HepG2 (cell line): ENCODE data around the gene RAD51. TPM values are rescaled to one million over a fixed set of nuclear protein-coding genes. Genes with fewer than 3 reads are reported as not detected.

Experiments
- ATAC-seq: fragments of 200-7000 bp; cut with Tn5 transposase; 3 replicates; pipeline ENCODE4 v1.9.1; 2020; ENCODE audit warnings: mild to moderate bottlenecking, moderate library complexity
- BruUV-seq: library from RNA; stranded (reverse); fragments of 400-500 nt; replicated peaks from 2 replicates; lab custom pipeline; 2021; lab: Mats Ljungman, UMichigan
- CTCF ChIA-PET: fragments of 300-600 bp; formaldehyde crosslinking; extraction: SDS; loops from one replicate; lab custom pipeline; 2021; ENCODE audit warnings: low total read pairs, inconsistent platforms, low intra/inter-chr PET ratio; lab: Yijun Ruan, JAX
- POLR2A ChIA-PET: fragments of 350-600 bp; sonication (Branson Sonifier 250); formaldehyde crosslinking; loops from one replicate; lab custom pipeline; 2020; ENCODE audit warnings: antibody characterized with exemption, inconsistent platforms; lab: Yijun Ruan, JAX
- DNase-seq: peaks from one replicate; pipeline ENCODE4 v3.0.0-alpha.2; 2015; ENCODE audit warnings: low spot score
- FAIRE-seq: peaks from 3 replicates; lab custom pipeline; 2011; peaks lifted over from hg19 to GRCh38; lab: Jason Lieb, UNC
- H2AFZ ChIP-seq: one replicate; pipeline ENCODE4 v1.6.1; 2011; ENCODE audit warnings: low read length, inconsistent platforms
- H3K27ac ChIP-seq: fragments of 300-600 bp; 3 replicates; pipeline ENCODE4 v1.8.0; 2011; ENCODE audit warnings: mixed run types, mild to moderate bottlenecking, mixed read lengths, low read length, inconsistent platforms; ENCODE audit not compliant: insufficient read depth; ENCODE audit errors: extremely low read length
- H3K27me3 ChIP-seq, 2 experiments: fragments of 200-600 bp in 1 of 2; 2 replicates in 1 of 2; 3 replicates in 1 of 2; pipeline versions ENCODE4 v1.6.0 to v1.8.0; 2011; ENCODE audit warnings: low read length in 2 of 2, mild to moderate bottlenecking in 2 of 2, moderate library complexity in 2 of 2, inconsistent platforms in 1 of 2; ENCODE audit not compliant: insufficient read depth in 2 of 2, control insufficient read depth in 1 of 2
- H3K36me3 ChIP-seq, 2 experiments: fragments of 200-600 bp in 1 of 2; replicated peaks in 1 of 2; 2 replicates in 1 of 2; 3 replicates in 1 of 2; pipeline versions ENCODE4 v1.5.1 to v1.8.0; 2011; ENCODE audit warnings: low read length in 2 of 2, inconsistent platforms in 1 of 2; ENCODE audit not compliant: insufficient read depth in 2 of 2, control insufficient read depth in 1 of 2
- H3K4me1 ChIP-seq: 2 replicates; pipeline ENCODE4 v1.5.1; 2012; ENCODE audit warnings: low read length, inconsistent platforms; ENCODE audit not compliant: insufficient read depth
- H3K4me2 ChIP-seq: 2 replicates; pipeline ENCODE4 v1.6.0; 2011; ENCODE audit warnings: low read depth, low read length, inconsistent platforms
- H3K4me3 ChIP-seq, 3 experiments: fragments of 200-600 bp in 1 of 3; sonication (generic), shearing (Covaris generic) in 1 of 3; replicated peaks in 1 of 3; 2 replicates each; pipeline ENCODE4 v1.5.1; 2011 to 2016; ENCODE audit warnings: low read length in 3 of 3, inconsistent platforms in 2 of 3, low read depth in 2 of 3, mild to moderate bottlenecking in 2 of 3, control low read depth in 1 of 3, mixed read lengths in 1 of 3; ENCODE audit not compliant: insufficient read depth in 1 of 3
- H3K79me2 ChIP-seq: one replicate; pipeline ENCODE4 v1.6.1; 2011; ENCODE audit warnings: low read length, inconsistent platforms; ENCODE audit not compliant: insufficient read depth
- H3K9ac ChIP-seq: 2 replicates; pipeline ENCODE4 v1.6.0; 2011; ENCODE audit warnings: mild to moderate bottlenecking, low read depth, low read length, inconsistent platforms; ENCODE audit not compliant: insufficient read depth
- H3K9me3 ChIP-seq: 2 replicates; pipeline ENCODE4 v1.5.1; 2012; ENCODE audit warnings: mild to moderate bottlenecking, low read length
- H4K20me1 ChIP-seq: 2 replicates; pipeline ENCODE4 v1.6.0; 2011; ENCODE audit warnings: inconsistent platforms, mild to moderate bottlenecking, low read length, moderate library complexity; ENCODE audit not compliant: insufficient read depth
- EP300 ChIP-seq, 3 experiments: sonication (generic) in 1 of 3; formaldehyde crosslinking in 1 of 3; IDR thresholded peaks; 2 replicates each; pipeline versions ENCODE4 v1.5.1 to v1.6.1; 2011 to 2020; ENCODE audit warnings: low read depth in 2 of 3, low read length in 2 of 3, borderline replicate concordance in 1 of 3, improper control_type of control experiment in 1 of 3, mild to moderate bottlenecking in 1 of 3, missing genetic modification reagents in 1 of 3, moderate library complexity in 1 of 3
- HIVEP1 ChIP-seq: sonication (generic); formaldehyde crosslinking; IDR thresholded peaks from 2 replicates; pipeline ENCODE4 v1.4.0; 2020; ENCODE audit warnings: mild to moderate bottlenecking, missing genetic modification reagents
- HNF4A ChIP-seq: sonication (generic); formaldehyde crosslinking; IDR thresholded peaks from 2 replicates; pipeline ENCODE4 v1.4.0; 2020; ENCODE audit warnings: missing genetic modification reagents
- KLF9 ChIP-seq: IDR thresholded peaks from 2 replicates; pipeline ENCODE4 v1.6.1; 2016; ENCODE audit warnings: low read depth
- MBD4 ChIP-seq: IDR thresholded peaks from 2 replicates; pipeline ENCODE4 v1.6.1; 2012; ENCODE audit warnings: low read length, inconsistent platforms, borderline replicate concordance
- SP1 ChIP-seq, 2 experiments: fragments of 450-650 bp in 1 of 2; sonication (generic) in 1 of 2; formaldehyde crosslinking in 1 of 2; IDR thresholded peaks; 2 replicates each; pipeline versions ENCODE4 v1.4.0 to v1.6.1; 2016 to 2020; ENCODE audit warnings: missing genetic modification reagents in 1 of 2
- ZFP1 ChIP-seq: IDR thresholded peaks from 2 replicates; pipeline ENCODE4 v1.6.1; 2016
- ZFYVE20 ChIP-seq: sonication (generic); formaldehyde crosslinking; IDR thresholded peaks from 2 replicates; pipeline ENCODE4 v1.8.0; 2023; ENCODE audit warnings: low read depth, mild to moderate bottlenecking, moderate library complexity, missing genetic modification reagents, borderline replicate concordance
- ZKSCAN1 ChIP-seq: fragments of 150-350 bp; IDR thresholded peaks from 2 replicates; pipeline ENCODE4 v1.6.1; 2014; ENCODE audit warnings: low read length
- ZNF235 ChIP-seq: sonication (generic); formaldehyde crosslinking; IDR thresholded peaks from 2 replicates; pipeline ENCODE4 v1.8.1; 2023; ENCODE audit warnings: mild to moderate bottlenecking, missing genetic modification reagents, borderline replicate concordance
- ZNF546 ChIP-seq: sonication (generic); formaldehyde crosslinking; conservative IDR thresholded peaks from 2 replicates; pipeline ENCODE4 v1.8.1; 2023; ENCODE audit warnings: mild to moderate bottlenecking, missing genetic modification reagents
- ZNF562 ChIP-seq: sonication (generic); formaldehyde crosslinking; IDR thresholded peaks from 2 replicates; pipeline ENCODE4 v1.8.0; 2022; ENCODE audit warnings: missing genetic modification reagents, borderline replicate concordance
- ZNF672 ChIP-seq: sonication (generic); formaldehyde crosslinking; IDR thresholded peaks from 2 replicates; pipeline ENCODE4 v1.8.1; 2022; ENCODE audit warnings: missing genetic modification reagents
- ZNF746 ChIP-seq: sonication (generic); formaldehyde crosslinking; IDR thresholded peaks from 2 replicates; pipeline ENCODE4 v1.8.0; 2022; ENCODE audit warnings: mild to moderate bottlenecking, missing genetic modification reagents
- ZNF773 ChIP-seq: sonication (generic); formaldehyde crosslinking; IDR thresholded peaks from 2 replicates; pipeline ENCODE4 v1.4.0; 2020; ENCODE audit warnings: missing genetic modification reagents, borderline replicate concordance
- WGBS: methylation state at CpG from one replicate; pipeline ENCODE4 v1.1.6; 2017; ENCODE audit warnings: low lambda C conversion rate; 5-methylcytosine and 5-hydroxymethylcytosine counted together
- in situ Hi-C: cut with HindIII; loops from 2 replicates; pipeline ENCODE4 v1.10.0; 2017; ENCODE audit warnings: low pct_unique_long_range_greater_than_20kb; ENCODE audit not compliant: extremely low pct_ligation_motif_present
- intact Hi-C: fragments of 100-400 bp; cut with micrococcal nuclease; formaldehyde crosslinking; loops from one replicate; pipeline ENCODE4 v1.10.0; 2022; ENCODE audit not compliant: unreplicated experiment
- polyA plus RNA-seq, 8 experiments: library from polyadenylated mRNA; depleted of rRNA in 3 of 8; stranded (reverse) in 7 of 8; unstranded in 1 of 8; fragments of >200 nt; fragmentation: Illumina TruSeq in 4 of 8; extraction: Trizol in 4 of 8; gene quantifications; 2 replicates each; pipeline versions ENCODE4 v1.2.1 to v1.2.3, GENCODE V29; 2011 to 2016; ENCODE audit warnings: low read depth in 4 of 8, missing spikeins in 1 of 8, mixed read lengths in 1 of 8; ENCODE audit not compliant: insufficient read depth in 1 of 8
- total RNA-seq, 5 experiments: library from RNA; depleted of rRNA; stranded (reverse); fragments of >200 nt; fragmentation: Illumina TruSeq; extraction: Trizol; gene quantifications; 2 replicates each; pipeline ENCODE4 v1.2.3, GENCODE V29; 2016; ENCODE audit warnings: low read depth in 1 of 5
- TF ChIP-seq, protein P1 (sequence below): conservative IDR thresholded peaks from 2 replicates; pipeline ENCODE4 v1.6.1; 2018; ENCODE audit warnings: missing genetic modification reagents
- TF ChIP-seq, protein P2 (sequence below): sonication (generic); formaldehyde crosslinking; IDR thresholded peaks from 2 replicates; pipeline ENCODE4 v1.4.0; 2020; ENCODE audit warnings: missing genetic modification reagents, mild to moderate bottlenecking, borderline replicate concordance

The RAD51 gene
- total and polyA plus RNA-seq, 2 of the 13 experiments (the other 11 are each of a cell fraction or from before 2014, with no cell fraction given), result 8.5 to 12.8 TPM

DNA sequence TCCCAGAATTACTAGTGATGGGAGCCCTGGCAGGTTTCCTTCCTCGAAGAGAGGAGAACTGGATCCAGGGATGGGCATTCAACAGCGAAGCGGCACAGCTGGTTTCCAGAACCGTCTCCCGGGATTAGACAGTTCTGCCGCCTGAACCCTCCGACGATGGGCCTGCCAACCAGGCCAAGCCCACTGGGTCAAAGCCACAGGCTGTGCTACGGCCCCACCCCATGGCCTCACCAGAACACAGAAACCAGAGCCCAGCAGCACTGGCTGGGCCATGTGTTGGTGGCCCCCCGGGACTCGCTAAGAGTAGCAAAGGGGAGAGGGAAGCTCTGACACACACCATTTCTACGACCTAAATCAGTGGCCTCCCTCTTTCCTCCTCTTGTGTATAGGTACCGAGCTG, 77.0 kb downstream of the RAD51 start:
- peaks cover 28 to 49% of the 10 kb centered on the region in 2 experiments; a peak in 4 of 5 replicates for H3K36me3 ChIP-seq
- no peak overlapping the region for H3K4me2 ChIP-seq
- no peak for ATAC-seq
- H3K27ac ChIP-seq, result no peak overlapping the region
- no peak overlapping the region for H3K9ac ChIP-seq
- intact Hi-C loops, result no loop called here
- TF ChIP-seq ZNF672 (no peak), SP1 (IDR thresholded peaks at IDR 0.05) (no peak), SP1 (CRISPR knock-in tag; IDR thresholded peaks at IDR 0.05) (no peak), MBD4 (no peak), ZNF235 (no peak), KLF9 (no peak), ZNF773 (CRISPR knock-in tag) (no peak), ZFYVE20 (no peak), ZNF746 (CRISPR knock-in tag) (no peak), ZKSCAN1 (no peak), ZNF562 (CRISPR knock-in tag) (no peak), ZFP1 (CRISPR knock-in tag) (no peak), HNF4A (no peak), ZNF546 (CRISPR knock-in tag) (no peak), HIVEP1 (CRISPR knock-in tag) (no peak), EP300 (IDR thresholded peaks at IDR 0.05; ENCODE audit: low read depth in 2 of 2, low read length in 2 of 2) (no peak), EP300 (CRISPR knock-in tag; IDR thresholded peaks at IDR 0.05; ENCODE audit: borderline replicate concordance) (no peak)
- TF ChIP-seq, protein P1, sequence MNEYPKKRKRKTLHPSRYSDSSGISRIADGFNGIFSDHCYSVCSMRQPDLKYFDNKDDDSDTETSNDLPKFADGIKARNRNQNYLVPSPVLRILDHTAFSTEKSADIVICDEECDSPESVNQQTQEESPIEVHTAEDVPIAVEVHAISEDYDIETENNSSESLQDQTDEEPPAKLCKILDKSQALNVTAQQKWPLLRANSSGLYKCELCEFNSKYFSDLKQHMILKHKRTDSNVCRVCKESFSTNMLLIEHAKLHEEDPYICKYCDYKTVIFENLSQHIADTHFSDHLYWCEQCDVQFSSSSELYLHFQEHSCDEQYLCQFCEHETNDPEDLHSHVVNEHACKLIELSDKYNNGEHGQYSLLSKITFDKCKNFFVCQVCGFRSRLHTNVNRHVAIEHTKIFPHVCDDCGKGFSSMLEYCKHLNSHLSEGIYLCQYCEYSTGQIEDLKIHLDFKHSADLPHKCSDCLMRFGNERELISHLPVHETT (CRISPR knock-in tag), result no peak
- TF ChIP-seq, protein P2, sequence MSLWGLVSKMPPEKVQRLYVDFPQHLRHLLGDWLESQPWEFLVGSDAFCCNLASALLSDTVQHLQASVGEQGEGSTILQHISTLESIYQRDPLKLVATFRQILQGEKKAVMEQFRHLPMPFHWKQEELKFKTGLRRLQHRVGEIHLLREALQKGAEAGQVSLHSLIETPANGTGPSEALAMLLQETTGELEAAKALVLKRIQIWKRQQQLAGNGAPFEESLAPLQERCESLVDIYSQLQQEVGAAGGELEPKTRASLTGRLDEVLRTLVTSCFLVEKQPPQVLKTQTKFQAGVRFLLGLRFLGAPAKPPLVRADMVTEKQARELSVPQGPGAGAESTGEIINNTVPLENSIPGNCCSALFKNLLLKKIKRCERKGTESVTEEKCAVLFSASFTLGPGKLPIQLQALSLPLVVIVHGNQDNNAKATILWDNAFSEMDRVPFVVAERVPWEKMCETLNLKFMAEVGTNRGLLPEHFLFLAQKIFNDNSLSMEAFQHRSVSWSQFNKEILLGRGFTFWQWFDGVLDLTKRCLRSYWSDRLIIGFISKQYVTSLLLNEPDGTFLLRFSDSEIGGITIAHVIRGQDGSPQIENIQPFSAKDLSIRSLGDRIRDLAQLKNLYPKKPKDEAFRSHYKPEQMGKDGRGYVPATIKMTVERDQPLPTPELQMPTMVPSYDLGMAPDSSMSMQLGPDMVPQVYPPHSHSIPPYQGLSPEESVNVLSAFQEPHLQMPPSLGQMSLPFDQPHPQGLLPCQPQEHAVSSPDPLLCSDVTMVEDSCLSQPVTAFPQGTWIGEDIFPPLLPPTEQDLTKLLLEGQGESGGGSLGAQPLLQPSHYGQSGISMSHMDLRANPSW, result no peak
- no peak for DNase-seq
- H3K9me3 ChIP-seq, result no peaks in the 10 kb centered on the region
- no peak overlapping the region for H2AFZ ChIP-seq
- CTCF ChIA-PET, result no interaction called here
- H3K79me2 ChIP-seq, result no peaks in the 10 kb centered on the region
- no TSS peak for BruUV-seq
- FAIRE-seq, result no peak
- WGBS, result 94% methylated on average over 10 of the region's 13 CpGs
- H3K27me3 ChIP-seq, result no peaks in the 10 kb centered on the region
- POLR2A ChIA-PET, result interaction anchor here (1.8 kb wide), 1 partner anchor 9 kb away, joined by 6 read pairs; the partner anchor contains the start of gene GCHFR
- no peaks in the 10 kb centered on the region for H3K4me1 ChIP-seq
- H3K4me3 ChIP-seq, result no peak overlapping the region
- no peaks in the 10 kb centered on the region for H4K20me1 ChIP-seq
- in situ Hi-C loops, result no loop called here
